ENCODE measurements around the gene TMEM221. TPM values are rescaled to one million over a fixed set of nuclear protein-coding genes. Genes with fewer than 3 reads are reported as not detected.

The TMEM221 gene
- total RNA-seq, 4 donors from 2014 or later = 0.48 TPM; not detected in 3

DNA sequence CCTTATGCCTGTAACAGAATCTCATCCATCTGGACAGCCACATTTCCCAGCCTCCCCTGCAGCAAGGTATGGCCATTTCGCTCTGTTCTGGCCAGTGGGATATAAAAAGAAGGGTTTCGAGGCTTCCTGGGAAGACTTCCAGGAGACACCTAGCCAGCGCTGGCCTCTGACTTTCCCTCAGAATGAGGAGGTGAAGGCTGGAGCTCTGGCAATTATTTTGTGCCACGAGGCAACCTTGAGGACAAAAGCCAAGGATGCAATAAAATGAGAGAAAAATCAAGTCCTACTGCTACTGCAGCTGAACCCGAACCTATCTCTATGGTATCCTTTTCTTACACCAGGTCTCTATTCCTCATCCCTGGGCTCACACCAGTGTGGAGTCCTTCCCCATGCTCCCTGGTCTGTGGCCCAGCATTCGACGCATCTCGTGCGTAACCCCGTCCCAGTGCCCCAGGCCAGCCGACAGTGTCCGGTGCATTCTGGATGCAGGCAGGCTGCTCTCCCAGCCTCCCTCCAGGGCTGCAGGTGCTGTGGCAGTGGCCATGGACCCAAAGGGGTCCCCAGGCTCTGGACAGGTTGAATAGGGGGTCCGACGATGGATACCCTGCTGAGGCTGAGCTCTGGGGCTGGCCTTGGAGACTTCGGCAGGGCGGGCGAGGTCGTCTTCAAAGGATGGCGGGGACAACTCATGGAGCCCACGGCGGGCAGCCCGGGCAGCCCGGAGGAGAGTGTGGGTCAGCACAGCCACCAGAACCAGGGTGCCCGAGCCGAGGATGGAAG, 12.2 kb downstream of the TMEM221 start:
- DNase-seq = no peak
- Histone ChIP-seq H3K36me3 (no peaks in the 10 kb centered on the region), H3K4me3 (no peak overlapping the region), H3K27me3 (no peaks in the 10 kb centered on the region), H3K4me1 (no peaks in the 10 kb centered on the region), H3K9me3 (no peaks in the 10 kb centered on the region), H3K27ac (no peak overlapping the region)
- intact Hi-C loops (cut with DNase I; ENCODE audit: low total_unique reads) (no loop called here), in situ Hi-C loops (cut with MboI; ENCODE audit: low pct_ligation_motif_present in 1 of 4, low pct_unique_long_range_greater_than_20kb in 1 of 4, low sequenced_read_pairs in 3 of 4) (no loop called here)
- TF ChIP-seq POLR2AphosphoS5 (IDR thresholded peaks at IDR 0.05) (no peak), EP300 (IDR thresholded peaks at IDR 0.05; ENCODE audit: low read depth) (no peak), POLR2A (IDR thresholded peaks at IDR 0.05) (no peak)
- TF ChIP-seq, protein P1, sequence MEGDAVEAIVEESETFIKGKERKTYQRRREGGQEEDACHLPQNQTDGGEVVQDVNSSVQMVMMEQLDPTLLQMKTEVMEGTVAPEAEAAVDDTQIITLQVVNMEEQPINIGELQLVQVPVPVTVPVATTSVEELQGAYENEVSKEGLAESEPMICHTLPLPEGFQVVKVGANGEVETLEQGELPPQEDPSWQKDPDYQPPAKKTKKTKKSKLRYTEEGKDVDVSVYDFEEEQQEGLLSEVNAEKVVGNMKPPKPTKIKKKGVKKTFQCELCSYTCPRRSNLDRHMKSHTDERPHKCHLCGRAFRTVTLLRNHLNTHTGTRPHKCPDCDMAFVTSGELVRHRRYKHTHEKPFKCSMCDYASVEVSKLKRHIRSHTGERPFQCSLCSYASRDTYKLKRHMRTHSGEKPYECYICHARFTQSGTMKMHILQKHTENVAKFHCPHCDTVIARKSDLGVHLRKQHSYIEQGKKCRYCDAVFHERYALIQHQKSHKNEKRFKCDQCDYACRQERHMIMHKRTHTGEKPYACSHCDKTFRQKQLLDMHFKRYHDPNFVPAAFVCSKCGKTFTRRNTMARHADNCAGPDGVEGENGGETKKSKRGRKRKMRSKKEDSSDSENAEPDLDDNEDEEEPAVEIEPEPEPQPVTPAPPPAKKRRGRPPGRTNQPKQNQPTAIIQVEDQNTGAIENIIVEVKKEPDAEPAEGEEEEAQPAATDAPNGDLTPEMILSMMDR (IDR thresholded peaks at IDR 0.05) = no peak
- 96% methylated on average over 22 of the region's 25 CpGs; no CpG with 5 or more reads in 1 of the 2 donors for WGBS, 2 donors (ENCODE audit: low coverage in 1 of 2)

DNA sequence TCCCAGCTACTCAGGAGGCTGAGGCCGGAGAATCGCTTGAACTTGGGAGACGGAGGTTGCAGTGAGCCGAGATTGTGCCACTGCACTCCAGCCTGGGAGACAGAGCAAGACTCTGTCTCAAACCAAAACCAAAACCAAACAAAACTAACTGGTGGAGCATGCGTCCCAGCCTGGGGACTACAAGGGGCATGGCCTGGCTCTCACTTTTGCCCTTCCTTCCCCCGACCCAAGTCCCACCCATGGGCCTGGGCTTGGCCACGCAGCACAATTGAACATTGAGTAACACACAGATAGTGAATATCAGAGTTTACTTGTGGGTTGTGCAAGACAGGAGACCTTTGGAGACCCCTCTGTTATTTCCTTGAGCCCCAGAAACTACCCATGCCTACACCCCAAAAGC, 13.2 kb downstream of the TMEM221 start:
- TF ChIP-seq POLR2AphosphoS5 (IDR thresholded peaks at IDR 0.05) = no peak
- TF ChIP-seq EP300 (IDR thresholded peaks at IDR 0.05; ENCODE audit: low read depth) = no peak
- TF ChIP-seq, protein P1 (IDR thresholded peaks at IDR 0.05) = no peak
- no peak for TF ChIP-seq POLR2A (IDR thresholded peaks at IDR 0.05)
- in situ Hi-C loops (cut with MboI; ENCODE audit: low pct_ligation_motif_present in 1 of 4, low pct_unique_long_range_greater_than_20kb in 1 of 4, low sequenced_read_pairs in 3 of 4) (no loop called here), intact Hi-C loops (cut with DNase I; ENCODE audit: low total_unique reads) (no loop called here)
- Histone ChIP-seq H3K27ac (no peak overlapping the region), H3K27me3 (no peaks in the 10 kb centered on the region), H3K9me3 (no peaks in the 10 kb centered on the region), H3K4me1 (no peaks in the 10 kb centered on the region), H3K36me3 (no peaks in the 10 kb centered on the region), H3K4me3 (no peak overlapping the region)
- no peak for DNase-seq
- 74% methylated on average over 7 of the region's 7 CpGs; no CpG with 5 or more reads in 1 of the 2 donors for WGBS, 2 donors (ENCODE audit: low coverage in 1 of 2)

DNA sequence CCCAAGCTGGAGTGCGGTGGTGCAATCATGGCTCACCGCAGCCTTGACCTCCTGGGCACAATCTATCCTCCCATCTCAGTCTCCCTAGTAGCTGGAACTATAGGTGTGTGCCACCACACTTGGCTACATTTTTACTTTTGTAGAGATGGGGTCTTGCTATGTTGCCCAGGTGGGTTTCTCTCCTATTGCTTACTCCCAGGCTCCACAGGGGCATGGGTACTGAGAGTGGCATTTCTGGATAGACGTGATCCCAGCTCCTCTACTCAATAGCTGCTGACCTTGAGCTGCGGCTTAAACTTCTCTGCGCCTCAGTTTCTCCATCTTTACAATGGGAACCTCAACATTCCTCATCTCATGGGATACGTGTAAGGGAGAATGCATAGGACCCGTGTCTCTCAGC, 17.1 kb downstream of the TMEM221 start:
- Histone ChIP-seq H3K27me3 (no peaks in the 10 kb centered on the region), H3K4me1 (no peaks in the 10 kb centered on the region), H3K4me3 (no peak overlapping the region), H3K9me3 (no peaks in the 10 kb centered on the region), H3K36me3 (no peaks in the 10 kb centered on the region), H3K27ac (no peak overlapping the region)
- no peak for DNase-seq
- 87 to 100% methylated on average over 1 to 7 of the region's 7 CpGs for WGBS, 2 donors (ENCODE audit: low coverage in 1 of 2)
- TF ChIP-seq, protein P1 (IDR thresholded peaks at IDR 0.05) = no peak
- no peak for TF ChIP-seq POLR2A (IDR thresholded peaks at IDR 0.05)
- no peak for TF ChIP-seq POLR2AphosphoS5 (IDR thresholded peaks at IDR 0.05)
- intact Hi-C loops (cut with DNase I; ENCODE audit: low total_unique reads) = no loop called here
- in situ Hi-C loops (cut with MboI; ENCODE audit: low pct_ligation_motif_present in 1 of 4, low pct_unique_long_range_greater_than_20kb in 1 of 4, low sequenced_read_pairs in 3 of 4) = no loop called here

DNA sequence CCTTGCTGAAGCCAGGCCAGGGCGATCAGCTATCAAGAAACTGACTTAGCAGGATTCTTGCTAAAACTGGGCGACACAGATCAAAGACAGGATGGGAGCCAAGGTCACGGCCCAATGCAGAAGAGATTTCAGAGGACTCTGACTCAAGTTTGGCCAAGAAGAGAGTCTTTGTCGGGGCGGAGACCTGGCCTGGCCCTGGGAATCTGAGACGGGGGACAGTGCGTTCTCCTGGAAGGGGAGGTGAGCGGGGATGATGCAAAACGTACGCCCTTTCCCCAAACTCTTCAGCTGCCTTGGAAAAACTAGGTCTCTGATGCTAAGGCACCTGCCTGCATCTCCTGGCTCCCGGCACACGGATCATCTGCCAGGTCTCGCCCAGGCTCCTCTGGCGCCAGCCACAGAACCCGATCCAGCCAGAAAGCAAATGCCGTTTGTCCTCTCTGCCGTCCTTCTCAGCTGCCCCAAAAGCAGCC, 18.8 kb downstream of the TMEM221 start:
- Histone ChIP-seq H3K4me3 (no peak overlapping the region), H3K9me3 (no peaks in the 10 kb centered on the region), H3K27me3 (no peaks in the 10 kb centered on the region), H3K36me3 (no peaks in the 10 kb centered on the region), H3K4me1 (peaks cover 0 to 3% (median 0%) of the 10 kb centered on the region in 4 donors), H3K27ac (no peak overlapping the region)
- in situ Hi-C loops (cut with MboI; ENCODE audit: low pct_ligation_motif_present in 1 of 4, low pct_unique_long_range_greater_than_20kb in 1 of 4, low sequenced_read_pairs in 3 of 4) (no loop called here), intact Hi-C loops (cut with DNase I; ENCODE audit: low total_unique reads) (no loop called here)
- no peak for DNase-seq
- TF ChIP-seq POLR2A (IDR thresholded peaks at IDR 0.05) (no peak), EP300 (IDR thresholded peaks at IDR 0.05; ENCODE audit: low read depth) (no peak), POLR2AphosphoS5 (IDR thresholded peaks at IDR 0.05) (no peak)
- TF ChIP-seq, protein P1 (IDR thresholded peaks at IDR 0.05) = no peak
- 81 to 86% methylated on average over 7 to 17 of the region's 17 CpGs for WGBS, 2 donors (ENCODE audit: low coverage in 1 of 2)
